Erythroblast (primary cell): Measurements from ENCODE around the gene EIF2B5.

Source experiments
- GATA1 ChIP-seq: IDR thresholded peaks from 2 replicates; pipeline ENCODE4 v1.6.1; 2011; ENCODE audit warnings: low read depth, mild to moderate bottlenecking, control low read depth, low read length, moderate library complexity
- POLR2A ChIP-seq: IDR thresholded peaks from 2 replicates; pipeline ENCODE4 v1.6.1; 2011; ENCODE audit warnings: mild to moderate bottlenecking, low read length

- TF ChIP-seq POLR2A (no peak), GATA1 (no peak)
Observed at GRCh38 chr3:184117636-184118035, 17.5 kb upstream of the EIF2B5 start.
